GM19351 (cell line): ENCODE measurements around the gene ZNF618.

ENCODE experiments used
- ATAC-seq: cut with Tn5 transposase; IDR thresholded peaks from one replicate; pipeline ENCODE4 v1.9.1; 2021; ENCODE audit warnings: mild to moderate bottlenecking, moderate library complexity; ENCODE audit not compliant: unreplicated experiment

ZNF618 gene

DNA sequence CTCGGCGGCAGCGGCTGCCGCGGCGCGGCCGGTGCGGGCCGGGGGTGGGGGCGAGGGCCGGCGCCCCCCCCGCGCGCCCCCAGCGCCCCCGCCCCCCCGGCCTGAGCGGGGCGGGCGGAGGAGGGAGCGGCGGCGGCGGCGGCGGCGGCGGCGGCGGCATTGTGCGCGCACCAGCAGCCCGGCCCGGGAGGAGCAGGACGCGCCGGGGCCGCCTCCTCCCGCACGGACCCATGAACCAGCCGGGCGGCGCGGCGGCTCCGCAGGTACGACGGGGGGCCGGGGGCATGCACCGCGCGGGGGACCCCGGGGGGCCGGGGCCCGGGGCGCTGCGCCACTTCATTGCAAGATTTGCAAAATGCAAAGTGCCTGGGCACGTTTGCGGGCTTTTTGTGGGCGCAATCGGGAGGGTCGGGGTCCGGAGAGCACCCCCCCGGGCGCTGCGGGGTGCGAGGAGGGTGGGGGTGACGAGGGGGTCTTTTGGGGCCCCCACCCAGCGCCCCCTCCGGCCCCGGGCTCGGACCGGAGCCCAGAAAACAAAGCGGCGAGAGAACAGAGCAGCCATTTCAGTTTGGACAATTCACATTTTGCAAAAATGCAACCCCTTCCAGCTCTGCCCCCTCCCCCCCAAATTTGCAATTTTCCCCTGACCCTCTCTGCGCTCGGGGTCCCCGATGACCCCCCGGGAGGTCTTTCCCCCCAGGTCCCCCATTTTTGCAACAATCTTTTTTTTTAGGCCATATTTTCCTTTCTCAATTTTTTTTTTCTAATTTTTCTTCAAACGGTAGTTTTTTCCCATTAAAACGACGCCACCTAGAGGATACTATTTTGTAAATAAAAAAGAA lies at the start of gene ZNF618:
Gene ZNF618, plus strand, starts transcription at position 159 of the 842 bp plus-strand sequence. Its CDS starts 72 bp downstream, at position 231.
- peak; percentile 82 for ATAC-seq

- no peak for ATAC-seq
Measured at GRCh38 chr9:113828221-113828620, 47.9 kb upstream of the ZNF618 start.

DNA sequence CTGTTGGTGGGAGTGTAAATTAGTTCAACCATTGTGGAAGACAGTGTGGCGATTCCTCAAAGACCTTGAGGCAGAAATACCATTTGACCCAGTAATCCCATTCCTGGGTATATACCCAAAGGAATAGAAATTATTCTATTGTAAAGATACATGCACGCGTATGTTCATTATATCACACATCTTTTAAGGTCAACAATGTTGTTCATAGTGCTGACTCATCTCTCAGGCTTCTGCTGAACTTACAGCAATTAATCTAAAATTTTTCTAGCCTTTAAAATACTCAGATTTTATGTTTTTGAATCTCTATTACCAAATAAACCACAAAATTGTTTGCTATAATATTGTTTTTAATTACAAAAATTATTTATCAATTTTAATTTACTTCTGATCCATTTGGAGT lies 38.8 kb upstream of the ZNF618 start:
- ATAC-seq: no peak

GRCh38 chr9:113842086-113842485 lies 34.0 kb upstream of the ZNF618 start:
- ATAC-seq: no peak

DNA sequence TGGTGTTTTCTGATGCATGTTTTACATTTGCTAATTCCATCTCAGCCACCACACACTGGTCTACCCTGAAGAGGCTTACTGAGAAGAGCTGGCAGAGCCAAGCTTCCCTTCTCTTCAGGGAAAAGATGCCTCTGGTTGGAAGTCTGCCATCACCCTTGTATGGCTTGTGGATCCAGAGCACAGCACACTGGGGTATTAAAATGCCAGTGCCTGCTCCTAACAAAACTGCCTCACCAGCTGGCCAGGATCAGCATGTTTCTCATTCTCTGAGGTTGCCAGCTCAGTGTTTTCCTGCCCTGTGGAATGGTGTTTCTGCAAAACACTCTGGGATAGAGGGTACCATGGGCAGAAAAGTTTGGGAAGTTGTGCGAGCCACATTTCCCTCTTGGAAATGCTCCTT lies 31.6 kb upstream of the ZNF618 start:
- ATAC-seq: no peak

- ATAC-seq: no peak
Measured at GRCh38 chr9:113851359-113851758, 24.8 kb upstream of the ZNF618 start.

DNA sequence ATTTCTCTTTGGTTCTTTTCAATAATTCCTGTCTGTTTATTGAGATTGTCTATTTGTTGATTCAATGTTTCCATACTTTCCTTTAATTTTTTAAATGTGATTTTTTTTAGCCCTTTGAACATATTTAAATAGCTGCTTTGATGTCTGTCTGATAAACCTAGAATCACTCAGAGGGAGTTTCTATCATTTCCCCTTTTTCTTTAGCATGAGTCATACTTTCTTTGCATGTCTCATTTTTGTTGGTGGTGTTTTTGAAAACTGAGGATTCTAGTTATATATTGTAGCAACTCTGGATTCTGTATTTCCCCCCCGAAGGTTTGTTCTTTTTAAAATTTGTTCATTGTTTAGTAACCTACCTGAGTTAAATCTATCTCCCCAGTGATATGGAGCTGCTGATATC lies 24.2 kb upstream of the ZNF618 start:
- ATAC-seq: no peak

GRCh38 chr9:113853333-113853732 lies 22.8 kb upstream of the ZNF618 start:
- ATAC-seq: no peak

- no peak for ATAC-seq
Measured at GRCh38 chr9:113854310-113854709, 21.8 kb upstream of the ZNF618 start.

DNA sequence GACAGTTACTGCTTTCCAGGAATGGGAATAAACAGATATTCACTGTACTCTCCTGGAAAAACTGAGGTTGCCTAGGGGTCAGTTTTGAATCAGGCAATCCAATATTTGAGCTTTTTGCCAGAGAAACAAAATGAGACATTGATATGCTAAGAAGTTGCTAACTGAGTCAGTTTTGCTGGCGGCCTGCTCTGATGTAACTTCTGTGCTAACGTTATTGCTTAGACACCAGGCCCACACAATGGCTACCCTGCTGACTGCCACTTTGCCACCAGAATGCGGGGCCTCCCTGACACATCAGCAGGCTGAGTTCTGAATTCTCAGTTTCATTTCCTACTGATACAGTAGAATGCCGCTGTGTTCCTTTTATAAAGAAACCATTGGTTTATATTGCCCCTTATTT lies 18.2 kb upstream of the ZNF618 start:
- ATAC-seq: peak; percentile 73

GRCh38 chr9:113858282-113858681 lies 17.8 kb upstream of the ZNF618 start:
- peak; percentile 27 for ATAC-seq

GRCh38 chr9:113863345-113863744 lies 12.8 kb upstream of the ZNF618 start:
- no peak for ATAC-seq

- ATAC-seq: no peak
Measured at GRCh38 chr9:113868501-113868900, 7.6 kb upstream of the ZNF618 start.

GRCh38 chr9:113872485-113873143 lies 3.5 kb upstream of the ZNF618 start:
- ATAC-seq: no peak

GRCh38 chr9:113873446-113873845 lies 2.7 kb upstream of the ZNF618 start:
- no peak for ATAC-seq

DNA sequence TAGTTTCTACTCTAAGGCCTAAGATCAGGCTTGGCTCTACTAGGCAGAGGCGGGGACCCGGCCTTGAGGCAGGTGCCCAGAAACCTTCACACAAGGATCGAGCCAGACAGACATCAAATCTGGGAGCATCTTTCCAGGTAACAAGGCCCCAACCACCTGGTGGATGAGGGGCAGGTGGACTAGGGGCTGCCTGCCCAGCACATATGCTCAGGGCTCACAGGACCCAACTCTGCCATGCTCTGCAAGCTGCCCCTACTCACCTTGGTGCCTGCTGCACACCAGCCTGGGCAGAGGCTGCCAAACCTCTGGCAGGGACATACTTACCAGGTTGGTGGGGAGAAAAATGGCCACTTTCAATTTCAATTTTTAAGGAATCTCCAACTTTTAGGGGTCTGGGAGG lies 2.2 kb upstream of the ZNF618 start:
- no peak for ATAC-seq

- peak; percentile 35 for ATAC-seq
Measured at GRCh38 chr9:113875459-113876150, 504 bp upstream of the ZNF618 start.

DNA sequence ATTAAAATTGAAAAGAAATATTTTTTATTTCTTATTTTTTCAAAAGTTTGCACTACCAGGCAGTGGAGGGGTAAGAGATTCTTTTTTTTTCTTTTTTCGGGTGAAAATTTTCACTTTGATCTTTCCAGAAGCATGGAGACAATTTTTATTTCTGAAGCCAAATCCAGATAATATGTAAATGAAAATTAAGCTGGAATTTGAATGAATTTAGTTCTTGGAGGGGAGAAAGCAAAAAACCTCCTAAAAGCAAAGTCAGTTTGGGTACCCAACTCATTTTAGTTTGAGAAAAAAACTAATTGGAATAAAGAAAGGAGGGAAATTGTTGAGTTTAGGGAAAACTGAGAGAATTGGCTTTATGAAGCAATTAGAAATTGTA lies 872 bp downstream of the ZNF618 start:
- no peak for ATAC-seq

DNA sequence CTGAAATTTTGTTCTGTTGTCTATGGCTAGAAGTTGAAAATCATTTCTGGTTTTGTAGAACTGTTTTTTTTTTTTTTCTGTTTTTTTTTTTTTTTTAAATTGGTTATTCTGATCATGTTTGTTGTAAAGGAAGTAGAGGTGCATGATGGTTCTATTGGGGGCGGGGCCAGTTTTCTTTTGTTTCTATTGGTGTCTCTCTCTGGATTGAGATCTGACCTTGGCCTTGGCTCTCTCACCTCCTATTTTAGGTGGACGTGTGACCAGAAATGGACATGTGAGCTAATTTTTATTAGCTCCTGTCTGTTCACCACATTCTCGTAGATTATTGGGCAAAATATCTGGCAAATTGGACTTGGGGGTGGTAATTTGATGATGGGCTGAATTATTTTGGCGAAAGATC lies 3.2 kb downstream of the ZNF618 start:
- no peak for ATAC-seq

- ATAC-seq: no peak
Measured at GRCh38 chr9:113879911-113880310, 3.8 kb downstream of the ZNF618 start.

DNA sequence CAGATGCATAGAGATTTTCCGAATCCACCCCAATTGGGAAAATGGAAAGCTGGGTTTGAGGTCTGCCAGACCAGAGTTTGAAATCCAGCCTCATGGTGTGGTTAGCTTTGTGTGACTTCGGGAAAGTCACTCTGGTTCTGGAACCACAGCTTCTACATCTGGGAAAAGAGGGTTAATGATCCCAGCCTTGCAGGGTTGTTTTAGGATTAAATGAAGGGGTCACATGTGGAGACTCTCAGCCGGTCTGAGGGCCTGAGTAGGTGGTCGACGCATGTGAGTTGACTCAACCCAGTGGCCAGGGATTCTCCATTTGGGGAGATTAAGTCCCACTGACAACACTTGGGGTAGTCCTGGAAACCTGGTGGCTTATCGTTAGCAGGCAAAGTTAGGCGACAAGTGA lies 6.1 kb downstream of the ZNF618 start:
- ATAC-seq: no peak

DNA sequence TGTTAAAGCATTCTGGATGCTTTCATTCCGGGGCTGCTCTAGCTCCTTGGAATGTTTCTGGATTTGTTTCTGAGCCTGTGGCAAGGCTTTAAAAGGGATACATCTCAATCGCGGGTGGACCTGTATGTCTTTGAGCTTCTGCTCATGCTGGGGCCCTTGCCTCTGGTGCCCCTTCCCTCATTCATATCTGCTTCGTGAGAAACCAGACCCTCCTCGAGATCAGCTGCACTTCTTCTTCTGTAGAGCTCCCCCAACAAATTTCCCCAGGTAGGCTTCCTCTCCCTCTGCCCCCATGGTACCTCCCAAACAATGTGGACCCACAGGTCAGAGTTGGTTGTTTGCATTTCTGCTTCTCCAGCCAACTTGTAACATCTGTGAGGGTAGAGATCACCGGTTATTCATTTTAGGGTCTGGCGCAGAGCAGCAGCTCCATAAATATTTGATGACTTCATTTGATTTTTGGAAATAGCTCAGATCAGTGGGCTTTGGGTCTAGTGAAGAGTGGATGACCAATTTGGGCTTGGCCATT lies 6.6 kb downstream of the ZNF618 start:
- no peak for ATAC-seq
